Uterus (tissue), 2 donors: ENCODE results near the gene TACR1.
A peak's percentile ranks its signal among the peaks of the same experiment; 100 is the strongest.

Experiments used
- POLR2A ChIP-seq, 2 donors: fragments of 450-650 bp; IDR thresholded peaks; one replicate each; pipeline ENCODE4 v1.6.1; 2016; ENCODE audit warnings: antibody characterized with exemption in 2 of 2, mild to moderate bottlenecking in 1 of 2, moderate library complexity in 1 of 2
- TF ChIP-seq, protein P1 (sequence below), 4 experiments: fragments of 200-600 bp in 2 of 4; fragments of 450-650 bp in 2 of 4; sonication (generic) in 2 of 4; IDR thresholded peaks; one replicate each; pipeline ENCODE4 v1.5.1; 2016 to 2019; ENCODE audit warnings: antibody characterized with exemption in 4 of 4, mild to moderate bottlenecking in 2 of 4, moderate library complexity in 1 of 4

DNA sequence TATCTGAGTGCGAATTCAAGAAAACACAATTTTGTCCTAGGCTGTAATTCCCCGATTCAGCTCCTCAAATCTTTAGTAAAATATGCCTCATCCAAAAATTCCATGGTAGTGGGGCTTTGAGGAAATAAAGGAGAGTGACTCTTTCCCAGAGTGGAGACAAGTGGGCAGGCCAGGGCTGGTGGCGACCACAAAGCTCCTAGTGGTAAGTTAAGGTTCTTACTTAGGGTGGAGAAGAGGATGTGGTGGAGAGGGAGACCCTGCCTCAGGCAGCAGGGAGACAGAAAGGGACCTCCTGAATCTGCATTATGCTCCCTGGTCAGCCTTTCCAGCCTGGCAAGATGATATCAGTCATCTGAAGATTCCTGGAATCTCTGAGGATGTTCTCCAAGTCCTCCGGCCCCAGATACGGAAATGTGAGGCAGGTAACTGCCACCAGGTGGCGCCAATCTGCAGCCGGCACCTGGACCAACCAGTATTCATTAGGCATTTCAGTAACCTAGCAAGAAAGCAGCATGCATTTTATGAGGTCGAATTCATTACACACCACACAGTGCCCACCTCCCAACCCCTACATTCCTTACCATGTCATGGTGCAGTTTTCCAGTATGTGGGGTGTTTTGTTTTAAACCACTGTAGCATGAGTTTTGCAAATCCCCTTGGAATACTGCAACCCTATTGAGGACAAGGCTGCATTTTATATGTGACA, 134.5 kb downstream of the TACR1 start:
- no peak for TF ChIP-seq POLR2A (IDR thresholded peaks at IDR 0.05)
- TF ChIP-seq, protein P1, sequence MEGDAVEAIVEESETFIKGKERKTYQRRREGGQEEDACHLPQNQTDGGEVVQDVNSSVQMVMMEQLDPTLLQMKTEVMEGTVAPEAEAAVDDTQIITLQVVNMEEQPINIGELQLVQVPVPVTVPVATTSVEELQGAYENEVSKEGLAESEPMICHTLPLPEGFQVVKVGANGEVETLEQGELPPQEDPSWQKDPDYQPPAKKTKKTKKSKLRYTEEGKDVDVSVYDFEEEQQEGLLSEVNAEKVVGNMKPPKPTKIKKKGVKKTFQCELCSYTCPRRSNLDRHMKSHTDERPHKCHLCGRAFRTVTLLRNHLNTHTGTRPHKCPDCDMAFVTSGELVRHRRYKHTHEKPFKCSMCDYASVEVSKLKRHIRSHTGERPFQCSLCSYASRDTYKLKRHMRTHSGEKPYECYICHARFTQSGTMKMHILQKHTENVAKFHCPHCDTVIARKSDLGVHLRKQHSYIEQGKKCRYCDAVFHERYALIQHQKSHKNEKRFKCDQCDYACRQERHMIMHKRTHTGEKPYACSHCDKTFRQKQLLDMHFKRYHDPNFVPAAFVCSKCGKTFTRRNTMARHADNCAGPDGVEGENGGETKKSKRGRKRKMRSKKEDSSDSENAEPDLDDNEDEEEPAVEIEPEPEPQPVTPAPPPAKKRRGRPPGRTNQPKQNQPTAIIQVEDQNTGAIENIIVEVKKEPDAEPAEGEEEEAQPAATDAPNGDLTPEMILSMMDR (IDR thresholded peaks at IDR 0.05) = peak in 3 of 4 experiments; percentile 4 to 22 (median 21)
